Measurements from ENCODE around the gene CUEDC1.
"Not testable (repeated sequence)": the region's sequence is repeated elsewhere in the genome, so short reads cannot be mapped to it uniquely, and the experiment has no call there.

CUEDC1 gene

DNA sequence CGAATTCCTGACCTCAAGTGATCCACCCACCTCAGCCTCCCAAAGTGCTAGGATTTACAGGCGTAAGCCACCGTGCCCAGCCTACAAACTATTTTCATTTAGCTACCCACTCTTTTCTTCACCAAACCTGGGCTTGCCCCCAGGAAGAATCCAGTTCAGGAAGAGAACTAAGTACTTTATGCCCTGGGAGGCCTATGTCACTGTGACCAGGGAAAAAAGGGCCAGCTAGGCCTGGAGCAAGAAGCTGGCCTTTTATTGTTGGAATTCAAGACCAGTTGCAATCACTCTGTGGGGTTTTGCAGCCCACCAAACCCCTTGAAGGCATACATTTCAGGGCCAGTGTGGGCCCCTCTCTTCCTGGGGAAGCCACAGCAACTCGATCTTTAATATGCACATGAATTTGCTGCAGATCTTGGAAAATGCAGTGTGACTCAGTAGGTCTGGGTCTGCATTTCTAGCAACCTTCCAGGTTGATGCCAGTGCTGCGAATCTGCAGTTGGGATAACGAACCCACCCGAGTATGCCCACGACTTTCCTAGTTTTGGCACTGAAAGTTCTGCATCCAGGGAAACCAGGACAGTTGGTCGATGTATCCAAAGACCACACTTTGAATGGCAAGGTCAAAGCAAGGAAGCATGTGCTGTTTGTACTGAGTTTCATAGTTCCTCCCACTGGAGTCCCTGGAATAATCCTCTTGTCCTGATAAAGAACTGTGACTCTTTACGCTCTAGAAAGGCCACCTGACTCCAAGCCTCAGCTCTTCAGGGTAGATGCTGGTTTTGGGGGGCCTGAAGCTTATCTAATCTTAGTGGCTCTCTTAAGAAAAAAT lies 98.2 kb downstream of the CUEDC1 start:
- TF ChIP-seq Cebpa-rat (IDR thresholded peaks at IDR 0.05), result no peak
- Histone ChIP-seq H3K36me3 (no peaks in the 10 kb centered on the region), H3K4me3 (no peak overlapping the region), H3K9ac (peak overlapping the region in 1 of 11 experiments; percentile 4; a peak in 1 of 22 replicates), H4K20me1 (no peaks in the 10 kb centered on the region), H3K27me3 (peaks cover 0 to 8% (median 3%) of the 10 kb centered on the region in 11 experiments; a peak in 14 of 22 replicates), H3K4me1 (peaks cover 21 to 48% (median 35%) of the 10 kb centered on the region in 10 experiments), H3K9me3 (replicated peaks in 1 of 11) (no peaks in the 10 kb centered on the region), H3K4me2 (no peak overlapping the region), H3K27ac (no peak overlapping the region)

DNA sequence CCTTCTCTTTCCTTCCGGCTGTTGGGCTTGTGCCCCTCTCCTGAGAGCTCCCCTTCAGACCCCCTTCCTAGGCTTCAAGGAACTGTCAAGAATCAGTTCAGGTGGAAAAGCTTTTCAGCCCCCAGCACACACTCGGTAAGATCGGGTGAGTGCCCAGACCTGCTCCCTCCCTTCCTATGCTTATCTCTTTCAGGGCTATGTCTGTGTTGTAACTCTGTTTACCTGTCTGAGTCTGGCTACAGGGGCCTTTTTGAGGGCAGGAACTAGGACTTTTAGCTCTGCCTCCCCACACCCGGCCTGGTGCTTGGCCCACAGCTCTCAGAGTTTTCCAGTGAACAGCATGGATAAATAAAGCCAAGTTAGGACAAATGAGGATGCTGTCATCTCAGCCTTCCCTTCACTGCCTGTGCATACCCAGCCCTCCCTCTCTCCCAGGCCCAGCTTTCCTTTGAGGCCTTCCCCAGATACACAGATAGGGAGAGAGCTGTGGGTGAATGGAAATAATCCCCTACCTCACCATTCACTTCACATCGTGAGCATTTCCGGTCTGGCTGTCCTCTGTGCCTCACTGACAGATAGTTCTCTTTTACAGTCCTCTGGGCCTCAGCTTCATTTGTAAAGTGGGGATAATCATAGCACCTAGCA lies 99.7 kb downstream of the CUEDC1 start:
- Histone ChIP-seq H3K4me2 (no peak overlapping the region), H4K20me1 (no peaks in the 10 kb centered on the region), H3K27ac (no peak overlapping the region), H3K9me3 (replicated peaks in 1 of 11) (no peaks in the 10 kb centered on the region), H3K36me3 (no peaks in the 10 kb centered on the region), H3K4me1 (peaks cover 22 to 47% (median 34%) of the 10 kb centered on the region in 10 experiments), H3K27me3 (no peaks in the 10 kb centered on the region), H3K9ac (no peak overlapping the region), H3K4me3 (no peak overlapping the region)
- TF ChIP-seq Cebpa-rat (IDR thresholded peaks at IDR 0.05), result no peak

GRCh38 chr17:57853695-57854094 lies 101.5 kb downstream of the CUEDC1 start:
- peaks cover 0 to 4% (median 0%) of the 10 kb centered on the region in 11 experiments; a peak in 2 of 22 replicates for H3K36me3 ChIP-seq
- H3K27ac ChIP-seq, result no peak overlapping the region
- peaks cover 26 to 39% (median 32%) of the 10 kb centered on the region in 10 experiments for H3K4me1 ChIP-seq
- no peak overlapping the region for H3K9ac ChIP-seq
- no peaks in the 10 kb centered on the region; a peak in 1 of 22 replicates for H4K20me1 ChIP-seq
- no peak for TF ChIP-seq Cebpa-rat (IDR thresholded peaks at IDR 0.05)
- H3K4me2 ChIP-seq, result no peak overlapping the region
- H3K4me3 ChIP-seq, result no peak overlapping the region
- no peaks in the 10 kb centered on the region for H3K27me3 ChIP-seq
- H3K9me3 ChIP-seq (replicated peaks in 1 of 11), result no peaks in the 10 kb centered on the region

- H3K9me3 ChIP-seq (replicated peaks in 1 of 11), result no peaks in the 10 kb centered on the region
- TF ChIP-seq Cebpa-rat (IDR thresholded peaks at IDR 0.05), result no peak
- no peak overlapping the region for H3K27ac ChIP-seq
- H3K36me3 ChIP-seq, result peaks cover 0 to 10% (median 3%) of the 10 kb centered on the region in 11 experiments; a peak in 13 of 22 replicates
- no peaks in the 10 kb centered on the region; a peak in 1 of 22 replicates for H4K20me1 ChIP-seq
- peaks cover 34 to 44% (median 39%) of the 10 kb centered on the region in 10 experiments for H3K4me1 ChIP-seq
- no peak overlapping the region for H3K4me3 ChIP-seq
- no peak overlapping the region for H3K9ac ChIP-seq
- H3K4me2 ChIP-seq, result peak overlapping the region in 4 of 11 experiments; percentile 90 to 98 (median 93); a peak in 5 of 22 replicates
- no peaks in the 10 kb centered on the region for H3K27me3 ChIP-seq
Observed at GRCh38 chr17:57852955-57853328, 102.3 kb downstream of the CUEDC1 start.

DNA sequence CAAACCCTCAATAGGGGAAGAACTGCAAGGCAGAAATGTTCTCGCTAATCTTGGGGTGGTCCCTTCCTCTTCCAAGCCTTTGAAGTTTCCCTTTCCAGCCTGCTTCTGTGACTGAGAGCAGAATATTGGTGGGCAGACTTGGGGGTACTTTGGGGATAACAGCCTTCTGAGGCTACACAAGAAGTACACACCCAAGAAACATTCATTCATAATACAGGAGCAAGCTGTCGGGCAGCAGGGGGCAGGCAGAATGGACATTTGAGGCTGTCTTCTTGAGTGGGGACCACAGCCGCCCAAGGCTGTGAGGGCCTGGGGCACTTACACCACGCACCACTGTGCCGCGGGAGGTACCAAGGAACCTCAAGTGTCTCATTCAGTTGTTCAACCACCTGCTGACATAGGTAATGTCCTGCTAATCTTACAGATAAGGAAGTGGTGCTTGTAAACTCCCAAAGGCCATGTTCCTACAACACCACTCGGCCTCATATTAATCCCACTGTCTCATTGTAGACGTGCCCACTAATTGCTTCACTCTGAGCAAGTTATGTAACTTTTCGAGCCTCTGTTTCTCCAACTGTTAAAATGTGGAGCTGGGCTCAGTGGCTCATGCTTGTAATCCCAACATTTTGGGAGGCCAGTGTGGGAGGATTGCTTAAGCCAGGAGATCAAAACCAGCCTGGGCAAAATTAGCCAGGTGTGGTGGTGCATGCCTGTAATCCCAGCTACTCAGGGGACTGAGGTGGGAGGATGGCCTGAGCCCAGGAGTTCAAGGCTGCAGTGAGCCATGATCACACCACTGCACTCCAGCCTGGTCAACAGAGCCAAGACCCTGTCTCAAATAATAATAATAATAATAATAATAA lies 102.9 kb downstream of the CUEDC1 start:
- no peaks in the 10 kb centered on the region for H3K27me3 ChIP-seq
- peaks cover 0 to 17% (median 9%) of the 10 kb centered on the region in 11 experiments; a peak in 14 of 22 replicates for H3K36me3 ChIP-seq
- peak overlapping the region in 6 of 11 experiments; percentile 3 to 64 (median 46); a peak in 8 of 22 replicates for H3K27ac ChIP-seq
- no peak for TF ChIP-seq Cebpa-rat (IDR thresholded peaks at IDR 0.05)
- no peaks in the 10 kb centered on the region; a peak in 1 of 22 replicates for H4K20me1 ChIP-seq
- H3K9me3 ChIP-seq (replicated peaks in 1 of 11), result no peaks in the 10 kb centered on the region
- no peak overlapping the region for H3K4me3 ChIP-seq
- H3K4me1 ChIP-seq, result peaks cover 38 to 46% (median 43%) of the 10 kb centered on the region in 10 experiments
- peak overlapping the region in 7 of 11 experiments; percentile 19 to 45 (median 41); a peak in 9 of 22 replicates for H3K9ac ChIP-seq
- H3K4me2 ChIP-seq, result peak overlapping the region; percentile 58 to 98 (median 90)

DNA sequence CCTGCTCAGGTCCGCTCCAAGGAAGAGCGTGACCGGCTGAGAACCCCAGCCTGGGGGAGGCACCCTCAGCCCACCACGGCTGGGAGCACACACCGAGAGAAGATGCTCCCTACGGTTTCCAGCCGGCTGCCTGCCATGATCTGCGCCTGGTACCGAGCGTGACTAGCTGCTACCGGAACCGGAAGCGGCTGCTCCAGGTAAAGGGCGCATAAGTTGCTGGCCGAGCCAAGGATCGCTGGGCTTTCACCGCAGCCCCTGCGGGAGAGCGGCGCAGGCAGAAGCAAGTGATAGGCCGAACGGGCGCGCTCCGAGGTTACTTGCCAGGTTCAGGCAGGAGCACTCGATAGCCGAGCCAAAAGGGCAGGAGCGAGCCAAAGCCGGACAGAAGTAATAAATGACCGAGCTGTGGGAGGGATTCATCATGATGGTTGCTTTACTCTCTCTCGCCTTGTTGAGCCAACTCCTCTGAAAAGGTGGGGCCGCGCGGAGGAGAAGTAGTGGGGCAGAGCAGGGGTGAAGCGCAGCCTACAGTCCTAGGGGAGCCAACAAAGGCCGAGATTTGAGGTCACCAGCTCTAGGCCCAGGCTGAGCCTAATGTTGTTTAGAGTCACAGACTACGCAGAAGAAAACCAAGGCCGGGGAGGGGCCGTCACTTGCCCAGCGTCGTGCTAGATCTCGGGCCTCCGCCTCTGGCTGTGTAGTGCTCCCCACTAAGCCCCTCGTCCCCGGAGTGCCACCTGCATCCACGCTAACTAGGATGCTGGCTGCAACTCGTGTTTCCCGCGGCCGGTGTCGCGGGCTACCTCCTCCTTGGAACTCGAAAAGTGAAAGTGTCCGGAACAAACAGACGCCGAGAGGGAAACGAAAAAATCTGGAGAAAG lies 105.1 kb downstream of the CUEDC1 start, which contains the start of gene MRPS23:
TSS of gene MRPS23 (minus strand) at position 171 of the 881 bp plus-strand sequence. CDS start at position 137, 34 bp downstream.
- Histone ChIP-seq H3K9me3 (replicated peaks in 1 of 11) (no peaks in the 10 kb centered on the region), H3K4me2 (peak within 1 kb of the TSS; percentile 93 to 99 (median 96)), H3K27me3 (no peaks in the 10 kb centered on the region), H3K4me1 (peaks cover 38 to 46% (median 43%) of the 10 kb centered on the region in 10 experiments), H4K20me1 (peaks cover 0 to 5% (median 0%) of the 10 kb centered on the region in 11 experiments; a peak in 5 of 22 replicates), H3K36me3 (peaks cover 12 to 32% (median 26%) of the 10 kb centered on the region in 11 experiments), H3K27ac (peak within 1 kb of the TSS; percentile 79 to 90 (median 85)), H3K9ac (peak within 1 kb of the TSS; percentile 80 to 90 (median 86)), H3K4me3 (peak within 1 kb of the TSS; percentile 80 to 98 (median 86))
- no peak for TF ChIP-seq Cebpa-rat (IDR thresholded peaks at IDR 0.05)

DNA sequence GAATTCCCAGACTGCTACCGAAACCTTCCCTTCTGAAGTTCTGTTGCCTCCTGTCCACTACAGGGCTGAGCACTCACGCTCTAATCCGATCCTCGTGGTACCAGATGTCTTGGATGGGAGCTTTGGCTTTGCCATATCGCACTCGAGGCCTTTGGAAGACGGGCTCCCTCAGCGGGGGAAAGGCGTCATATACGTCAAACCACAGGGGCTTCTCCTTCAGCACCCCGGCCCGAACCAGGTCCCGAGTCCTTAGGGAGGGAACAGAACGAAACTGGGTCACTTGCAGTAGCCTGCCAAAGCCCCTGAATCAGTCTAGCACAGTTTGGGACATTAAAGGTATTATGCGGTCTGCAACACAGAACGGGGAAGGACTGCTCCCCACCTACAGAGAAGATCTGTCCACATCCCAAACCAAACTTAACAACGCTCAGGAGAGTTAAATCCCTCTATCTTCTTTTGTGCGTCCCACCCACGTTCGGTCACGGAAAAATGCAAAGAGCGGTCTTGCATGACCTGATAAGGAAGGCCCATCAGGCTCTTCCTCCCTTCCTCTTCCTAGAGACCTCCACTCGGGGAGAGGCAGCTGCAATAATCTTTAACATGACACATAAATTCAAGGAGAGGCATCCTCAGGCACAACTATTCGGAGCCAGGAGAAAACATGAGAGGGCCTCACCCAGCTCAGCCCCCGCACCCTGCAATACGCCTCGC lies 105.9 kb downstream of the CUEDC1 start:
- Histone ChIP-seq H4K20me1 (peaks cover 0 to 9% (median 0%) of the 10 kb centered on the region in 11 experiments; a peak in 6 of 22 replicates), H3K9ac (peak overlapping the region; percentile 78 to 90 (median 86)), H3K4me3 (peak overlapping the region; percentile 80 to 98 (median 86)), H3K27ac (peak overlapping the region in 10 of 11 experiments; percentile 81 to 90 (median 86); a peak in 20 of 22 replicates), H3K36me3 (peaks cover 20 to 40% (median 34%) of the 10 kb centered on the region in 11 experiments), H3K27me3 (no peaks in the 10 kb centered on the region), H3K9me3 (replicated peaks in 1 of 11) (no peaks in the 10 kb centered on the region), H3K4me1 (peaks cover 38 to 50% (median 43%) of the 10 kb centered on the region in 10 experiments), H3K4me2 (peak overlapping the region; percentile 93 to 99 (median 96))
- no peak for TF ChIP-seq Cebpa-rat (IDR thresholded peaks at IDR 0.05)

GRCh38 chr17:57846056-57846945 lies 108.9 kb downstream of the CUEDC1 start:
- H3K27ac ChIP-seq; H3K27me3 ChIP-seq; H3K9ac ChIP-seq; H3K9me3 ChIP-seq (replicated peaks in 1 of 11); H3K4me2 ChIP-seq; H3K4me3 ChIP-seq: not testable (repeated sequence)
- peaks cover 22 to 30% (median 25%) of the 10 kb centered on the region in 10 experiments for H3K4me1 ChIP-seq
- peaks cover 36 to 70% (median 56%) of the 10 kb centered on the region in 11 experiments for H3K36me3 ChIP-seq
- peaks cover 0 to 32% (median 22%) of the 10 kb centered on the region in 11 experiments; a peak in 14 of 22 replicates for H4K20me1 ChIP-seq

Measured in BLaER1 treated with 17β-estradiol and CSF1 and Interleukin-3, amounts not matched to agents 10 nM and 100 nM (cell line).